DOHH2 (cell line): Measurements from ENCODE around the gene MTFR1L.

Experiments used
- H3F3A ChIP-seq: fragments of 200-600 bp; sonication (generic), shearing (Covaris generic); 2 replicates; pipeline ENCODE4 v1.6.0; 2016; ENCODE audit warnings: antibody characterized with exemption, mild to moderate bottlenecking; ENCODE audit not compliant: control insufficient read depth, insufficient read depth
- H3K27ac ChIP-seq: fragments of 200-600 bp; sonication (generic); 2 replicates; pipeline ENCODE4 v1.5.1; 2014; ENCODE audit warnings: low read depth, mild to moderate bottlenecking, low read length, moderate library complexity
- H3K27me3 ChIP-seq: fragments of 200-600 bp; sonication (generic); 2 replicates; pipeline ENCODE4 v1.6.1; 2014; ENCODE audit warnings: mild to moderate bottlenecking, low read length, mixed read lengths; ENCODE audit not compliant: control insufficient read depth
- H3K36me3 ChIP-seq: fragments of 200-600 bp; sonication (generic); 2 replicates; pipeline ENCODE4 v1.6.1; 2014; ENCODE audit warnings: mild to moderate bottlenecking, low read length, moderate library complexity, mixed read lengths; ENCODE audit not compliant: control insufficient read depth
- H3K4me1 ChIP-seq: fragments of 200-600 bp; sonication (generic); 2 replicates; pipeline ENCODE4 v1.6.1; 2014; ENCODE audit warnings: mild to moderate bottlenecking, low read length, mixed read lengths; ENCODE audit not compliant: control insufficient read depth
- H3K4me2 ChIP-seq: fragments of 200-600 bp; sonication (generic); 2 replicates; pipeline ENCODE4 v1.6.0; 2014; ENCODE audit warnings: mild to moderate bottlenecking, low read length, moderate library complexity
- H3K4me3 ChIP-seq: fragments of 200-600 bp; sonication (generic); 2 replicates; pipeline ENCODE4 v1.5.1; 2014; ENCODE audit warnings: mild to moderate bottlenecking, low read length, mixed read lengths
- H3K79me2 ChIP-seq: fragments of 200-600 bp; sonication (generic); 2 replicates; pipeline ENCODE4 v1.6.1; 2014; ENCODE audit warnings: mild to moderate bottlenecking, low read length, mixed read lengths; ENCODE audit not compliant: control insufficient read depth
- H3K9me2 ChIP-seq: fragments of 200-600 bp; sonication (generic); replicated peaks from 2 replicates; pipeline ENCODE4 v1.6.1; 2014; ENCODE audit warnings: mild to moderate bottlenecking, low read length, mixed read lengths; ENCODE audit not compliant: control insufficient read depth
- H3K9me3 ChIP-seq: fragments of 200-600 bp; sonication (generic); 2 replicates; pipeline ENCODE4 v1.6.1; 2014; ENCODE audit warnings: antibody characterized with exemption, low read length, mixed read lengths; ENCODE audit not compliant: control insufficient read depth, insufficient read depth
- H4K20me1 ChIP-seq: fragments of 200-600 bp; sonication (generic); 2 replicates; pipeline ENCODE4 v1.6.0; 2014; ENCODE audit warnings: low read depth, mild to moderate bottlenecking, antibody characterized with exemption, low read length, moderate library complexity; ENCODE audit not compliant: control insufficient read depth, insufficient read depth
- CTCF ChIP-seq: fragments of 200-600 bp; sonication (generic); IDR thresholded peaks from one replicate; pipeline ENCODE4 v1.5.1; 2014; ENCODE audit warnings: antibody characterized with exemption, mild to moderate bottlenecking, low read depth, low read length; ENCODE audit not compliant: poor library complexity, severe bottlenecking
- EZH2phosphoT487 ChIP-seq: fragments of 200-600 bp; sonication (generic); IDR thresholded peaks from 2 replicates; pipeline ENCODE4 v1.6.1; 2017; ENCODE audit warnings: borderline replicate concordance, mild to moderate bottlenecking, antibody characterized with exemption, low read length, moderate library complexity, mixed read lengths

The MTFR1L gene

GRCh38 chr1:25881266-25881665 is 61.5 kb downstream of the MTFR1L start:
- no peak overlapping the region for H3K4me2 ChIP-seq
- H3K9me2 ChIP-seq, result no peaks in the 10 kb centered on the region
- peaks cover 7% of the 10 kb centered on the region for H3F3A ChIP-seq
- no peak overlapping the region for H3K27ac ChIP-seq
- H3K4me1 ChIP-seq, result no peaks in the 10 kb centered on the region
- TF ChIP-seq EZH2phosphoT487 (no peak), CTCF (no peak)
- peaks cover 12% of the 10 kb centered on the region for H3K27me3 ChIP-seq
- no peaks in the 10 kb centered on the region for H3K9me3 ChIP-seq
- H4K20me1 ChIP-seq, result no peaks in the 10 kb centered on the region
- no peaks in the 10 kb centered on the region for H3K36me3 ChIP-seq
- H3K79me2 ChIP-seq, result no peaks in the 10 kb centered on the region
- H3K4me3 ChIP-seq, result no peak overlapping the region
